ENCODE results near the gene ULBP1. TPM values are rescaled to one million over a fixed set of nuclear protein-coding genes. Genes with fewer than 3 reads are reported as not detected.
"Not testable (repeated sequence)": the region's sequence is repeated elsewhere in the genome, so short reads cannot be mapped to it uniquely, and the experiment has no call there.

The ULBP1 gene
- total RNA-seq, 2 donors from 2014 or later, result 9.4 to 12.4 TPM

GRCh38 chr6:150001295-150002008 lies 37.7 kb downstream of the ULBP1 start:
- H3K4me3 Mint-ChIP-seq, result peak overlapping the region; percentile 38 to 71
- DNase-seq (peak; percentile 42 to 56), ATAC-seq (replicated peaks in 1 of 2) (peak; percentile 49 to 57)
- H3K9me3 Mint-ChIP-seq, result no peaks in the 10 kb centered on the region
- peaks cover 59% of the 10 kb centered on the region for H3K27me3 Mint-ChIP-seq (ENCODE audit: low read depth)
- peaks cover 50% of the 10 kb centered on the region for H3K4me1 Mint-ChIP-seq (ENCODE audit: low read depth)
- H3K27ac Mint-ChIP-seq, result peak overlapping the region; percentile 4
- no peaks in the 10 kb centered on the region for H3K36me3 Mint-ChIP-seq (ENCODE audit: insufficient read depth in 2 of 2)

- peaks cover 63% of the 10 kb centered on the region for H3K4me1 Mint-ChIP-seq (ENCODE audit: low read depth)
- peaks cover 51% of the 10 kb centered on the region for H3K27me3 Mint-ChIP-seq (ENCODE audit: low read depth)
- H3K9me3 Mint-ChIP-seq, result no peaks in the 10 kb centered on the region
- ATAC-seq (replicated peaks in 1 of 2), result no peak
- H3K36me3 Mint-ChIP-seq (ENCODE audit: insufficient read depth in 2 of 2), result no peaks in the 10 kb centered on the region
- H3K4me3 Mint-ChIP-seq, result no peak overlapping the region
- DNase-seq, result no peak
- H3K27ac Mint-ChIP-seq, result no peak overlapping the region
Measured at GRCh38 chr6:150002710-150003109, 39.0 kb downstream of the ULBP1 start.

- Mint-ChIP-seq H3K4me1 (ENCODE audit: low read depth) (peaks cover 70% of the 10 kb centered on the region), H3K4me3 (peak overlapping the region; percentile 89 to 94), H3K27me3 (ENCODE audit: low read depth) (peaks cover 54% of the 10 kb centered on the region)
- DNase-seq; H3K36me3 Mint-ChIP-seq (ENCODE audit: insufficient read depth in 2 of 2); H3K27ac Mint-ChIP-seq; H3K9me3 Mint-ChIP-seq; ATAC-seq (replicated peaks in 1 of 2): not testable (repeated sequence)
Measured at GRCh38 chr6:150003599-150003998, 39.9 kb downstream of the ULBP1 start.

GRCh38 chr6:150004101-150004782 lies 40.5 kb downstream of the ULBP1 start:
- ATAC-seq (replicated peaks in 1 of 2) (peak; percentile 24 to 29), DNase-seq (peak; percentile 53 to 68)
- H3K36me3 Mint-ChIP-seq (ENCODE audit: insufficient read depth in 2 of 2), result no peaks in the 10 kb centered on the region
- H3K4me3 Mint-ChIP-seq, result peak overlapping the region; percentile 89 to 94
- H3K27me3 Mint-ChIP-seq (ENCODE audit: low read depth), result peaks cover 54% of the 10 kb centered on the region
- H3K9me3 Mint-ChIP-seq, result no peaks in the 10 kb centered on the region
- H3K4me1 Mint-ChIP-seq (ENCODE audit: low read depth), result peaks cover 74% of the 10 kb centered on the region
- no peak overlapping the region for H3K27ac Mint-ChIP-seq

GRCh38 chr6:150004783-150005717 lies 41.3 kb downstream of the ULBP1 start:
- H3K4me1 Mint-ChIP-seq (ENCODE audit: low read depth), result peaks cover 78% of the 10 kb centered on the region
- peak overlapping the region; percentile 89 to 94 for H3K4me3 Mint-ChIP-seq
- ATAC-seq (replicated peaks in 1 of 2), result peak; percentile 78 to 82

GRCh38 chr6:150005761-150006651 lies 42.3 kb downstream of the ULBP1 start:
- DNase-seq (no peak), ATAC-seq (replicated peaks in 1 of 2) (no peak)
- H3K27me3 Mint-ChIP-seq (ENCODE audit: low read depth), result peaks cover 55% of the 10 kb centered on the region
- no peaks in the 10 kb centered on the region for H3K36me3 Mint-ChIP-seq (ENCODE audit: insufficient read depth in 2 of 2)
- no peak overlapping the region for H3K27ac Mint-ChIP-seq
- H3K4me1 Mint-ChIP-seq (ENCODE audit: low read depth), result peaks cover 72% of the 10 kb centered on the region
- peak overlapping the region; percentile 89 to 94 for H3K4me3 Mint-ChIP-seq
- no peaks in the 10 kb centered on the region for H3K9me3 Mint-ChIP-seq

More at GRCh38 chr6:150004783-150005717, 41.3 kb downstream of the ULBP1 start:
- Mint-ChIP-seq H3K36me3 (ENCODE audit: insufficient read depth in 2 of 2) (no peaks in the 10 kb centered on the region), H3K27ac (no peak overlapping the region), H3K27me3 (ENCODE audit: low read depth) (peaks cover 54% of the 10 kb centered on the region), H3K9me3 (no peaks in the 10 kb centered on the region)
- peak; percentile 94 to 95 for DNase-seq

GRCh38 chr6:150006961-150007464 lies 43.3 kb downstream of the ULBP1 start:
- peak; percentile 59 to 80 for DNase-seq
- peak; percentile 56 to 68 for ATAC-seq (replicated peaks in 1 of 2)

GRCh38 chr6:150008588-150008987 lies 44.8 kb downstream of the ULBP1 start:
- H3K4me1 Mint-ChIP-seq (ENCODE audit: low read depth), result peaks cover 58% of the 10 kb centered on the region
- no peaks in the 10 kb centered on the region for H3K9me3 Mint-ChIP-seq
- H3K4me3 Mint-ChIP-seq, result no peak overlapping the region
- H3K27ac Mint-ChIP-seq, result no peak overlapping the region
- ATAC-seq (replicated peaks in 1 of 2) (no peak), DNase-seq (peak; percentile 58 to 70)
- H3K36me3 Mint-ChIP-seq (ENCODE audit: insufficient read depth in 2 of 2), result no peaks in the 10 kb centered on the region
- peaks cover 71% of the 10 kb centered on the region for H3K27me3 Mint-ChIP-seq (ENCODE audit: low read depth)

More at GRCh38 chr6:150006961-150007464, 43.3 kb downstream of the ULBP1 start:
- no peaks in the 10 kb centered on the region for H3K9me3 Mint-ChIP-seq
- no peaks in the 10 kb centered on the region for H3K36me3 Mint-ChIP-seq (ENCODE audit: insufficient read depth in 2 of 2)
- peaks cover 62% of the 10 kb centered on the region for H3K4me1 Mint-ChIP-seq (ENCODE audit: low read depth)
- H3K27me3 Mint-ChIP-seq (ENCODE audit: low read depth), result peaks cover 62% of the 10 kb centered on the region
- H3K27ac Mint-ChIP-seq, result no peak overlapping the region
- H3K4me3 Mint-ChIP-seq, result no peak overlapping the region

- DNase-seq, result not testable (repeated sequence)
Measured at GRCh38 chr6:150012846-150013784, 49.4 kb downstream of the ULBP1 start.

GRCh38 chr6:150013785-150014622 lies 50.3 kb downstream of the ULBP1 start:
- peak in 1 of 2 donors; percentile 25 for ATAC-seq (replicated peaks in 1 of 2)
- H3K36me3 Mint-ChIP-seq (ENCODE audit: insufficient read depth in 2 of 2); DNase-seq; H3K27ac Mint-ChIP-seq; H3K9me3 Mint-ChIP-seq: not testable (repeated sequence)
- H3K4me3 Mint-ChIP-seq, result peak overlapping the region; percentile 72 to 73
- H3K27me3 Mint-ChIP-seq (ENCODE audit: low read depth), result peaks cover 88% of the 10 kb centered on the region
- H3K4me1 Mint-ChIP-seq (ENCODE audit: low read depth), result peaks cover 39% of the 10 kb centered on the region

More at GRCh38 chr6:150012846-150013784, 49.4 kb downstream of the ULBP1 start:
- not testable (repeated sequence) for ATAC-seq (replicated peaks in 1 of 2); H3K36me3 Mint-ChIP-seq (ENCODE audit: insufficient read depth in 2 of 2); H3K27ac Mint-ChIP-seq; H3K4me3 Mint-ChIP-seq; H3K9me3 Mint-ChIP-seq
- H3K27me3 Mint-ChIP-seq (ENCODE audit: low read depth), result peaks cover 87% of the 10 kb centered on the region
- H3K4me1 Mint-ChIP-seq (ENCODE audit: low read depth), result peaks cover 48% of the 10 kb centered on the region
